Chondrocyte (in vitro differentiated cells): ENCODE measurements around the gene NKD1. TPM values are rescaled to one million over a fixed set of nuclear protein-coding genes. Genes with fewer than 3 reads are reported as not detected.

Source experiments
- DNase-seq: peaks from one replicate; pipeline ENCODE4 v3.0.0; 2021; ENCODE audit warnings: mixed read lengths, low spot score
- H3K27ac Mint-ChIP-seq: one replicate; pipeline ENCODE4 v1.8.0; 2021; ENCODE audit warnings: mild to moderate bottlenecking, moderate library complexity, mixed read lengths; ENCODE audit not compliant: unreplicated experiment
- H3K27me3 Mint-ChIP-seq: 2 replicates; pipeline ENCODE4 v1.8.0; 2021; ENCODE audit warnings: low read depth, mixed read lengths
- H3K36me3 Mint-ChIP-seq: 2 replicates; pipeline ENCODE4 v1.8.0; 2021; ENCODE audit warnings: low read depth, mixed read lengths
- H3K4me1 Mint-ChIP-seq: 2 replicates; pipeline ENCODE4 v1.8.0; 2021; ENCODE audit warnings: low read depth, mild to moderate bottlenecking, mixed read lengths
- H3K4me3 Mint-ChIP-seq: one replicate; pipeline ENCODE4 v1.8.0; 2021; ENCODE audit warnings: mild to moderate bottlenecking, moderate library complexity, mixed read lengths; ENCODE audit not compliant: unreplicated experiment
- H3K9me3 Mint-ChIP-seq: 2 replicates; pipeline ENCODE4 v1.8.0; 2021; ENCODE audit warnings: low read depth, mixed read lengths
- total RNA-seq: library from RNA; stranded (reverse); gene quantifications from 3 replicates; pipeline ENCODE4 v1.2.1, GENCODE V29; 2021
- TF ChIP-seq, protein P1 (sequence below): fragments of 200-600 bp; sonication (generic); IDR thresholded peaks from 2 replicates; pipeline ENCODE4 v1.5.0; 2021; ENCODE audit warnings: antibody characterized with exemption, mild to moderate bottlenecking, moderate library complexity

NKD1 gene
- total RNA-seq, 1 donor from 2014 or later = 8.0 TPM

DNA sequence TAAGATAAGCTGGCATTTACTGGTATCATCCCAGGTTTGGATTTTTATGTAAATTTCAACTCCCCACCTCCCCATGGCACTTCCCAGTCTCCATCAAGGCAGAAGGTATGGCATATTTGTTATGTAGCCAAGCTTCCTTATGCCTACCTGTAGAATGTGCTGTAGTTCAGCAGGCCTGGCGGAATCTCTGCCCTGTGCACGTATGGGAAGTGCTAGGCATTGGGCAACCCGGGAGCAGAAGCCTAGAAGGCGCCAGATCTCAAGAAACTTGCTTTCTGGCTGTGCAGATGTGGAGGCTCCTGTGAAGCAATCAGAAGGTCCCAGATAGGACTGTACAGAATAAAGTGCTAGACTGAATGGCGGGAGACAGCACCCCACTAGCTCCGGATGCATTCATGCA, 68.2 kb downstream of the NKD1 start:
- Mint-ChIP-seq H3K4me1 (peaks cover 67% of the 10 kb centered on the region), H3K27ac (peak overlapping the region; percentile 51), H3K27me3 (no peaks in the 10 kb centered on the region), H3K9me3 (no peaks in the 10 kb centered on the region), H3K4me3 (no peak overlapping the region), H3K36me3 (peaks cover 2% of the 10 kb centered on the region)
- TF ChIP-seq, protein P1, sequence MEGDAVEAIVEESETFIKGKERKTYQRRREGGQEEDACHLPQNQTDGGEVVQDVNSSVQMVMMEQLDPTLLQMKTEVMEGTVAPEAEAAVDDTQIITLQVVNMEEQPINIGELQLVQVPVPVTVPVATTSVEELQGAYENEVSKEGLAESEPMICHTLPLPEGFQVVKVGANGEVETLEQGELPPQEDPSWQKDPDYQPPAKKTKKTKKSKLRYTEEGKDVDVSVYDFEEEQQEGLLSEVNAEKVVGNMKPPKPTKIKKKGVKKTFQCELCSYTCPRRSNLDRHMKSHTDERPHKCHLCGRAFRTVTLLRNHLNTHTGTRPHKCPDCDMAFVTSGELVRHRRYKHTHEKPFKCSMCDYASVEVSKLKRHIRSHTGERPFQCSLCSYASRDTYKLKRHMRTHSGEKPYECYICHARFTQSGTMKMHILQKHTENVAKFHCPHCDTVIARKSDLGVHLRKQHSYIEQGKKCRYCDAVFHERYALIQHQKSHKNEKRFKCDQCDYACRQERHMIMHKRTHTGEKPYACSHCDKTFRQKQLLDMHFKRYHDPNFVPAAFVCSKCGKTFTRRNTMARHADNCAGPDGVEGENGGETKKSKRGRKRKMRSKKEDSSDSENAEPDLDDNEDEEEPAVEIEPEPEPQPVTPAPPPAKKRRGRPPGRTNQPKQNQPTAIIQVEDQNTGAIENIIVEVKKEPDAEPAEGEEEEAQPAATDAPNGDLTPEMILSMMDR = no peak
- no peak for DNase-seq

DNA sequence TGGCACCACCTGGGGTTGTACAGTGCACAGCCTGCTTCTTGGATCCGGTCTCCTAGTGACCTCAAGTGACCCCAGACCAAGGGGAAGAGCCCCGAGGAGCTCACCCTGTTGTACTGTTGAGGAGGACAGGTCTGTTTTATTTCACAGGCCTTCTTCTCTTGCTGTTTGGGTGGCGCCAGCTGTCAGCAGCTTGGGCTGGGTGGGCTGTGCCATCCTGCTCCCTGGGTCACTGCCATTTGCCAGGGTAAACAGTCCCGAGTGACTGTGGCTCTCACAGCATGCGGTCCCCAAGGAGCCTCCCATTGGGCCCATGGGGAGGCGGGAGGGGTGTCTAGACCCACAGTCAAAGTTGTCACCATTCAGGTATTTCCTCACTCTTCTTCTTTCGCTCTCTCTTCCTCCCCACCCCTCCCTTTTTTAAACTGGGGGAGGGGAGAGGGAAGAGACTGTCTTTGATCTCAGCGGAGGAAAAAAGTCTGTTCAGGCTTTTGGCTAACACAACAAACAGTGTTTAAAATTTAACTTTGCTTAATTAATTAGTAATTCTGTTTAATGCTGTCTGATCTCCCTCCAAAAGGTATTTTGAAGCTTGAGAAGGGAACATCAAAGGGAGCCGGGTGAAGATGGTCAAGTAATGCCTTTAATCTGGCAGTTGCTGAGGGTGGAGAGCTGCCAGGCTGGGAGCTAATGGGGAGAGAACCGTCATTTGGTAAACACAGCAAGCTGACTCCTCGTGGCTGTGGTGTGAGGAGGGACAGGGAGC, 68.9 kb downstream of the NKD1 start:
- H3K4me3 Mint-ChIP-seq = no peak overlapping the region
- no peaks in the 10 kb centered on the region for H3K9me3 Mint-ChIP-seq
- TF ChIP-seq, protein P1 = no peak
- peaks cover 2% of the 10 kb centered on the region for H3K36me3 Mint-ChIP-seq
- H3K27me3 Mint-ChIP-seq = no peaks in the 10 kb centered on the region
- H3K27ac Mint-ChIP-seq = peak overlapping the region; percentile 51
- no peak for DNase-seq
- peaks cover 62% of the 10 kb centered on the region for H3K4me1 Mint-ChIP-seq

DNA sequence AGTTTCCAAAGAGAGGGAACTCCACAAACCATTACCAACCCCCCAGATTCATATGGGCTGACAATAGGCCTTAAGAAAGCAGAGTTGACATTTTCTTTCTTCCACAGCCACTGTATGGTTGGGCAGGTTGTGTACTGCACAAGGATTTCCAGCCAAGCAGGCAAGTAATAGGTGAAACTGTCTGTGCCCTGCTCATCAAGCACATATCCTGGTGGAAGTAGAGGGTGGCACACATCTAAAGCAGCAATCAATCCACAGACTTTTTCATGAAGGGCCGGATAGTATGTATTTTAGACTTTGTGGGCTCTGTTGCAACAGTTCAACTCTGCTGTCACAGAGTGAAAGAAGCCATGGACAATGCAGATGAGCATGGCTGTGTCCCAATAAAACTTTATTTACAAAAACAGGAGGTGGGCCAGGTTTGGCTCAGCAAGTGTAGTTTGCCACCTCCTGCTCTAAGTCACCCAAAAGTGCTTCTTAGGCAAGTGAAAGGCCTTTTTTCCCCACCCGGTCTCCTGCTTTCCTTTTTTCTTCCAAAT, 69.5 kb downstream of the NKD1 start:
- no peak for DNase-seq
- peaks cover 4% of the 10 kb centered on the region for H3K36me3 Mint-ChIP-seq
- no peaks in the 10 kb centered on the region for H3K27me3 Mint-ChIP-seq
- TF ChIP-seq, protein P1 = no peak
- peaks cover 56% of the 10 kb centered on the region for H3K4me1 Mint-ChIP-seq
- H3K9me3 Mint-ChIP-seq = no peaks in the 10 kb centered on the region
- no peak overlapping the region for H3K27ac Mint-ChIP-seq
- no peak overlapping the region for H3K4me3 Mint-ChIP-seq

DNA sequence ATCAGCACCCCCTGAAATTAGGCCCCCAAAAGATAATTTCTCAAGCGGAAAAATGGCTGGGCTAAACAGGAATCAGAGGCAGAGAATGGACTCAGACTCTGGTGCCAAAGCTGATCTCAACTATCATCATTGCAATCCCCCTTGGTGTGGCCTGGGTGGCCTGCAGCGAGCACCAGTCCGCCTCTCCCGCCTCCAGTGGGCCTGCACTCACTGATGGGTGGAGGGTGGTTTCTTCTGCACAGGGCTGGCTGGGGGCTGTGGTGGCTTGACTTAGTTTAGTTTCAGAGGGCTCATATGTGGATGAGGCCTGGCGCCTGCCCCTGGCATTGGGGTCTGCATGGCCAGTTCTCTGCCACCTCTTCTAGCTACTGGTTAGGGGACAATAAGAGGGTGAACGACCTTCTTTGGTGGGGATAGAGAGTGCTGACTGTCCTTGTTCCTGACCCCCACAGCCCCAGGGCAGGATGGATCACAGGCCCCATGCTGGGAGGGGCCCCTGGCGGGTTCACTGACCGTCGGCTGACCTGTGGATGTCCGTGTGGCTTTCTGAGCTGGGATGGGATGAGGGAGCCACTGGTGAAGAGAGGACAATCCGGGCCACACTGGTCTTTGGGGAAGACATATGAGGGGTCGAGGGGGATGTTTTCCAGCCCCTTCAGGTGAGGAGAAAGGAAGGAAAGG, 70.2 kb downstream of the NKD1 start:
- H3K9me3 Mint-ChIP-seq = no peaks in the 10 kb centered on the region
- H3K27me3 Mint-ChIP-seq = no peaks in the 10 kb centered on the region
- no peak overlapping the region for H3K27ac Mint-ChIP-seq
- H3K36me3 Mint-ChIP-seq = peaks cover 4% of the 10 kb centered on the region
- TF ChIP-seq, protein P1 = no peak
- no peak for DNase-seq
- peaks cover 49% of the 10 kb centered on the region for H3K4me1 Mint-ChIP-seq
- H3K4me3 Mint-ChIP-seq = no peak overlapping the region

DNA sequence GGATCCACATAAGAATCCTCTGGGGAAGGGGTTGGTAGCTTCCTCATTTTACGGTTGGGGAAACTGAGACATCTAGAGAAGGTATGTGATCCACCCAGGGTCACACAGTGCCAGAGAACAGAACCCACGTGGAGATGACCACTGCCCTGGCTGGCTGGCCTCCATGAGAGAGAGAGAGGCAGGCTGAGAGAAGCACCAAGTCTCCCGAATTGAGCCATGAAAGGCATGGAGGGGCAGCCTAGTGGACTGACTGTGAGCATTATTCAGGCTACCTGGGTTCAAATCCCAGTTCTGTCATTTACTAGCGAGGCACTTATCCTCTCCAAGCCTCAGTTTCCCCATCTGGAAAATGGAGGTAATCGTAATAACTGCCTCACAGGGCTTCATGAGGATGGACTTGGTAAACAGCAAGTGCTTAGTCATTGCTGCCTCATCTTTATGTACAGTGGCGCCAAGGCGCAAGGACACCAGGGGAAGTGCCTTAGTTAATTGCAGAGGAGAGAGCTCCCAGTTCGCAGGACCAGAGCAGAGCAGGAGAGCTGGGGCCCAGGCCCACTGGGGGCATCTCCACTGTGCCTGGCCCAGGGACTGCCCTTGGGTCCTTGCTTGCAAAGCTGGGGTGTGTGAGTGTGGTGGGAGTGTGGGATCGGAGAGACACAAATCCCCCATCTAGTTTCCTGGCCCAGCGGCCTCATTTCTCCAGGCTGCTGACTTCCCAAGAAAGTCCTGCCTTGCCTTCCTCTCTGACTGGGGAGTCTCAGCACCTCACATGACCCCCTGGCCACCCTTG, 71.7 kb downstream of the NKD1 start:
- peaks cover 38% of the 10 kb centered on the region for H3K4me1 Mint-ChIP-seq
- no peak overlapping the region for H3K4me3 Mint-ChIP-seq
- H3K27me3 Mint-ChIP-seq = no peaks in the 10 kb centered on the region
- no peak overlapping the region for H3K27ac Mint-ChIP-seq
- TF ChIP-seq, protein P1 = no peak
- no peaks in the 10 kb centered on the region for H3K9me3 Mint-ChIP-seq
- no peak for DNase-seq
- peaks cover 4% of the 10 kb centered on the region for H3K36me3 Mint-ChIP-seq
